Panc1 (cell line): ENCODE measurements around the gene PUS1.

ENCODE experiments used
- POLR2AphosphoS5 ChIP-seq: IDR thresholded peaks from 2 replicates; pipeline ENCODE4 v1.6.1; 2012; ENCODE audit warnings: mild to moderate bottlenecking, low read depth, low read length, moderate library complexity
- REST ChIP-seq, 2 experiments: IDR thresholded peaks; 2 replicates each; pipeline ENCODE4 v1.6.1; 2011 to 2012; ENCODE audit warnings: low read depth in 2 of 2, control low read depth in 1 of 2, low read length in 1 of 2, mild to moderate bottlenecking in 1 of 2, moderate library complexity in 1 of 2; ENCODE audit not compliant: insufficient read depth in 1 of 2

GRCh38 chr12:131941987-131942341 is 12.9 kb downstream of the PUS1 start:
- TF ChIP-seq REST (IDR thresholded peaks at IDR 0.05; ENCODE audit: insufficient read depth in 1 of 2, low read depth in 2 of 2, low read length in 1 of 2) (no peak), POLR2AphosphoS5 (no peak)
